Measurements from ENCODE around the gene PIAS1.

The PIAS1 gene

GRCh38 chr15:68143785-68144184, 89.7 kb downstream of the PIAS1 start:
- Histone ChIP-seq H3K36me3 (ENCODE audit: control insufficient read depth in 1 of 2, insufficient read depth in 2 of 2, low read length in 2 of 2) (peaks cover 7% of the 10 kb centered on the region in 2 donors), H3K9me3 (ENCODE audit: control insufficient read depth in 1 of 2, low read length in 2 of 2) (no peaks in the 10 kb centered on the region), H3K4me3 (ENCODE audit: low read depth in 1 of 2, low read length in 2 of 2) (no peak overlapping the region), H3K4me1 (ENCODE audit: control insufficient read depth in 1 of 2, insufficient read depth in 2 of 2, low read length in 2 of 2) (peaks cover 0 to 14% of the 10 kb centered on the region in 2 donors), H3K27me3 (ENCODE audit: control insufficient read depth in 1 of 2, insufficient read depth in 2 of 2, low read length in 2 of 2) (no peaks in the 10 kb centered on the region), H3K9ac (ENCODE audit: low read depth in 1 of 2, low read length in 2 of 2) (no peak overlapping the region), H3K27ac (ENCODE audit: low read depth, low read length) (no peak overlapping the region)

GRCh38 chr15:68145706-68146105, 91.6 kb downstream of the PIAS1 start:
- Histone ChIP-seq H3K36me3 (ENCODE audit: control insufficient read depth in 1 of 2, insufficient read depth in 2 of 2, low read length in 2 of 2) (peaks cover 7% of the 10 kb centered on the region in 2 donors), H3K9ac (ENCODE audit: low read depth in 1 of 2, low read length in 2 of 2) (no peak overlapping the region), H3K9me3 (ENCODE audit: control insufficient read depth in 1 of 2, low read length in 2 of 2) (no peaks in the 10 kb centered on the region), H3K4me3 (ENCODE audit: low read depth in 1 of 2, low read length in 2 of 2) (no peak overlapping the region), H3K27ac (ENCODE audit: low read depth, low read length) (no peak overlapping the region), H3K27me3 (ENCODE audit: control insufficient read depth in 1 of 2, insufficient read depth in 2 of 2, low read length in 2 of 2) (no peaks in the 10 kb centered on the region), H3K4me1 (ENCODE audit: control insufficient read depth in 1 of 2, insufficient read depth in 2 of 2, low read length in 2 of 2) (peaks cover 0 to 14% of the 10 kb centered on the region in 2 donors)

GRCh38 chr15:68148039-68148438, 93.9 kb downstream of the PIAS1 start:
- Histone ChIP-seq H3K4me3 (ENCODE audit: low read depth in 1 of 2, low read length in 2 of 2) (no peak overlapping the region), H3K27ac (ENCODE audit: low read depth, low read length) (no peak overlapping the region), H3K9ac (ENCODE audit: low read depth in 1 of 2, low read length in 2 of 2) (no peak overlapping the region), H3K9me3 (ENCODE audit: control insufficient read depth in 1 of 2, low read length in 2 of 2) (no peaks in the 10 kb centered on the region), H3K27me3 (ENCODE audit: control insufficient read depth in 1 of 2, insufficient read depth in 2 of 2, low read length in 2 of 2) (no peaks in the 10 kb centered on the region), H3K36me3 (ENCODE audit: control insufficient read depth in 1 of 2, insufficient read depth in 2 of 2, low read length in 2 of 2) (peaks cover 7% of the 10 kb centered on the region in 2 donors), H3K4me1 (ENCODE audit: control insufficient read depth in 1 of 2, insufficient read depth in 2 of 2, low read length in 2 of 2) (no peaks in the 10 kb centered on the region)

GRCh38 chr15:68149059-68149458, 94.9 kb downstream of the PIAS1 start:
- H3K4me3 ChIP-seq (ENCODE audit: low read depth in 1 of 2, low read length in 2 of 2) = no peak overlapping the region
- H3K27ac ChIP-seq (ENCODE audit: low read depth, low read length) = no peak overlapping the region
- H3K9me3 ChIP-seq (ENCODE audit: control insufficient read depth in 1 of 2, low read length in 2 of 2) = no peaks in the 10 kb centered on the region
- no peaks in the 10 kb centered on the region for H3K27me3 ChIP-seq (ENCODE audit: control insufficient read depth in 1 of 2, insufficient read depth in 2 of 2, low read length in 2 of 2)
- no peaks in the 10 kb centered on the region for H3K4me1 ChIP-seq (ENCODE audit: control insufficient read depth in 1 of 2, insufficient read depth in 2 of 2, low read length in 2 of 2)
- H3K36me3 ChIP-seq (ENCODE audit: control insufficient read depth in 1 of 2, insufficient read depth in 2 of 2, low read length in 2 of 2) = peaks cover 7% of the 10 kb centered on the region in 2 donors
- no peak overlapping the region for H3K9ac ChIP-seq (ENCODE audit: low read depth in 1 of 2, low read length in 2 of 2)

GRCh38 chr15:68150187-68150586, 96.1 kb downstream of the PIAS1 start:
- H3K36me3 ChIP-seq (ENCODE audit: control insufficient read depth in 1 of 2, insufficient read depth in 2 of 2, low read length in 2 of 2) = peaks cover 7 to 12% of the 10 kb centered on the region in 2 donors

GRCh38 chr15:68151277-68151676, 97.2 kb downstream of the PIAS1 start:
- no peaks in the 10 kb centered on the region for H3K4me1 ChIP-seq (ENCODE audit: control insufficient read depth in 1 of 2, insufficient read depth in 2 of 2, low read length in 2 of 2)
- H3K36me3 ChIP-seq (ENCODE audit: control insufficient read depth in 1 of 2, insufficient read depth in 2 of 2, low read length in 2 of 2) = peaks cover 4 to 18% of the 10 kb centered on the region in 2 donors

More at GRCh38 chr15:68150187-68150586, 96.1 kb downstream of the PIAS1 start:
- Histone ChIP-seq H3K4me3 (ENCODE audit: low read depth in 1 of 2, low read length in 2 of 2) (no peak overlapping the region), H3K27ac (ENCODE audit: low read depth, low read length) (no peak overlapping the region), H3K27me3 (ENCODE audit: control insufficient read depth in 1 of 2, insufficient read depth in 2 of 2, low read length in 2 of 2) (no peaks in the 10 kb centered on the region), H3K9ac (ENCODE audit: low read depth in 1 of 2, low read length in 2 of 2) (no peak overlapping the region), H3K4me1 (ENCODE audit: control insufficient read depth in 1 of 2, insufficient read depth in 2 of 2, low read length in 2 of 2) (no peaks in the 10 kb centered on the region), H3K9me3 (ENCODE audit: control insufficient read depth in 1 of 2, low read length in 2 of 2) (no peaks in the 10 kb centered on the region)

GRCh38 chr15:68152342-68152741, 98.2 kb downstream of the PIAS1 start:
- H3K4me1 ChIP-seq (ENCODE audit: control insufficient read depth in 1 of 2, insufficient read depth in 2 of 2, low read length in 2 of 2) = no peaks in the 10 kb centered on the region
- no peak overlapping the region for H3K4me3 ChIP-seq (ENCODE audit: low read depth in 1 of 2, low read length in 2 of 2)
- H3K9ac ChIP-seq (ENCODE audit: low read depth in 1 of 2, low read length in 2 of 2) = no peak overlapping the region
- H3K9me3 ChIP-seq (ENCODE audit: control insufficient read depth in 1 of 2, low read length in 2 of 2) = no peaks in the 10 kb centered on the region
- no peaks in the 10 kb centered on the region for H3K27me3 ChIP-seq (ENCODE audit: control insufficient read depth in 1 of 2, insufficient read depth in 2 of 2, low read length in 2 of 2)
- peaks cover 4 to 15% of the 10 kb centered on the region in 2 donors for H3K36me3 ChIP-seq (ENCODE audit: control insufficient read depth in 1 of 2, insufficient read depth in 2 of 2, low read length in 2 of 2)
- H3K27ac ChIP-seq (ENCODE audit: low read depth, low read length) = no peak overlapping the region

More at GRCh38 chr15:68151277-68151676, 97.2 kb downstream of the PIAS1 start:
- Histone ChIP-seq H3K27ac (ENCODE audit: low read depth, low read length) (no peak overlapping the region), H3K9ac (ENCODE audit: low read depth in 1 of 2, low read length in 2 of 2) (no peak overlapping the region), H3K9me3 (ENCODE audit: control insufficient read depth in 1 of 2, low read length in 2 of 2) (no peaks in the 10 kb centered on the region), H3K4me3 (ENCODE audit: low read depth in 1 of 2, low read length in 2 of 2) (no peak overlapping the region), H3K27me3 (ENCODE audit: control insufficient read depth in 1 of 2, insufficient read depth in 2 of 2, low read length in 2 of 2) (no peaks in the 10 kb centered on the region)

- peaks cover 12 to 23% of the 10 kb centered on the region in 2 donors for H3K36me3 ChIP-seq (ENCODE audit: control insufficient read depth in 1 of 2, insufficient read depth in 2 of 2, low read length in 2 of 2)
- H3K27me3 ChIP-seq (ENCODE audit: control insufficient read depth in 1 of 2, insufficient read depth in 2 of 2, low read length in 2 of 2) = no peaks in the 10 kb centered on the region
- H3K4me1 ChIP-seq (ENCODE audit: control insufficient read depth in 1 of 2, insufficient read depth in 2 of 2, low read length in 2 of 2) = no peaks in the 10 kb centered on the region
- H3K27ac ChIP-seq (ENCODE audit: low read depth, low read length) = no peak overlapping the region
- H3K4me3 ChIP-seq (ENCODE audit: low read depth in 1 of 2, low read length in 2 of 2) = no peak overlapping the region
- no peak overlapping the region for H3K9ac ChIP-seq (ENCODE audit: low read depth in 1 of 2, low read length in 2 of 2)
- H3K9me3 ChIP-seq (ENCODE audit: control insufficient read depth in 1 of 2, low read length in 2 of 2) = no peaks in the 10 kb centered on the region
These were observed 100.9 kb downstream of the PIAS1 start for GRCh38 chr15:68154923-68155559.

- no peak overlapping the region for H3K9ac ChIP-seq (ENCODE audit: low read depth in 1 of 2, low read length in 2 of 2)
- H3K4me3 ChIP-seq (ENCODE audit: low read depth in 1 of 2, low read length in 2 of 2) = no peak overlapping the region
- H3K27me3 ChIP-seq (ENCODE audit: control insufficient read depth in 1 of 2, insufficient read depth in 2 of 2, low read length in 2 of 2) = no peaks in the 10 kb centered on the region
- peaks cover 20 to 31% of the 10 kb centered on the region in 2 donors for H3K36me3 ChIP-seq (ENCODE audit: control insufficient read depth in 1 of 2, insufficient read depth in 2 of 2, low read length in 2 of 2)
- H3K4me1 ChIP-seq (ENCODE audit: control insufficient read depth in 1 of 2, insufficient read depth in 2 of 2, low read length in 2 of 2) = no peaks in the 10 kb centered on the region
- H3K27ac ChIP-seq (ENCODE audit: low read depth, low read length) = no peak overlapping the region
- H3K9me3 ChIP-seq (ENCODE audit: control insufficient read depth in 1 of 2, low read length in 2 of 2) = peaks cover 0 to 2% of the 10 kb centered on the region in 2 donors
These were observed 103.0 kb downstream of the PIAS1 start for GRCh38 chr15:68157074-68157473.

GRCh38 chr15:68158046-68158628, 104.0 kb downstream of the PIAS1 start:
- Histone ChIP-seq H3K4me1 (ENCODE audit: control insufficient read depth in 1 of 2, insufficient read depth in 2 of 2, low read length in 2 of 2) (no peaks in the 10 kb centered on the region), H3K27ac (ENCODE audit: low read depth, low read length) (no peak overlapping the region), H3K27me3 (ENCODE audit: control insufficient read depth in 1 of 2, insufficient read depth in 2 of 2, low read length in 2 of 2) (no peaks in the 10 kb centered on the region), H3K4me3 (ENCODE audit: low read depth in 1 of 2, low read length in 2 of 2) (no peak overlapping the region), H3K9me3 (ENCODE audit: control insufficient read depth in 1 of 2, low read length in 2 of 2) (peaks cover 0 to 4% of the 10 kb centered on the region in 2 donors), H3K9ac (ENCODE audit: low read depth in 1 of 2, low read length in 2 of 2) (no peak overlapping the region), H3K36me3 (ENCODE audit: control insufficient read depth in 1 of 2, insufficient read depth in 2 of 2, low read length in 2 of 2) (peaks cover 26 to 40% of the 10 kb centered on the region in 2 donors)

Measured in duodenal mucosa (tissue), 2 donors.